GM12878 (cell line): ENCODE results near the gene VCPKMT. TPM values are rescaled to one million over a fixed set of nuclear protein-coding genes. Genes with fewer than 3 reads are reported as not detected.

Experiments
- ATAC-seq: fragments of 200-7000 bp; cut with Tn5 transposase; 3 replicates; pipeline ENCODE4 v1.9.1; 2020; ENCODE audit warnings: mild to moderate bottlenecking, moderate library complexity
- BruUV-seq: library from RNA; stranded (reverse); fragments of 400-500 nt; replicated peaks from 2 replicates; lab custom pipeline; 2021; lab: Mats Ljungman, UMichigan
- CTCF ChIA-PET: fragments of 300-600 bp; sonication (Branson Sonifier 250); formaldehyde crosslinking; extraction: SDS; loops from one replicate; lab custom pipeline; 2021; ENCODE audit warnings: inconsistent platforms; lab: Yijun Ruan, JAX
- POLR2A ChIA-PET: fragments of 350-600 bp; formaldehyde crosslinking; extraction: SDS; loops from one replicate; lab custom pipeline; 2021; ENCODE audit warnings: inconsistent platforms; lab: Charles Lee
- RAD21 ChIA-PET: fragments of 300-600 bp; sonication (Branson Sonifier 250); formaldehyde crosslinking; loops from one replicate; lab custom pipeline; 2023; ENCODE audit warnings: antibody characterized with exemption; ENCODE audit not compliant: unreplicated experiment; lab: Charles Lee
- SMC1A ChIA-PET: fragments of 300-600 bp; sonication (Branson Sonifier 250); formaldehyde crosslinking; loops from one replicate; lab custom pipeline; 2023; ENCODE audit not compliant: unreplicated experiment, uncharacterized antibody; lab: Charles Lee
- DNase-seq: peaks from one replicate; pipeline ENCODE4 v3.0.0-alpha.2; 2011; ENCODE audit warnings: low read depth, low spot score
- FAIRE-seq: peaks from 3 replicates; lab custom pipeline; 2011; peaks lifted over from hg19 to GRCh38; lab: Jason Lieb, UNC
- H2AFZ ChIP-seq: 2 replicates; pipeline ENCODE4 v1.6.0; 2011; ENCODE audit warnings: low read depth, low read length, control low read depth; ENCODE audit not compliant: control insufficient read depth
- H3K27ac ChIP-seq: 2 replicates; pipeline ENCODE4 v1.5.1; 2011; ENCODE audit warnings: control low read depth; ENCODE audit not compliant: control insufficient read depth, insufficient read depth
- H3K27me3 ChIP-seq, 2 experiments: replicated peaks in 1 of 2; 2 replicates each; pipeline versions ENCODE4 v1.6.0 to v1.6.1; 2011; ENCODE audit warnings: low read length in 1 of 2; ENCODE audit not compliant: control insufficient read depth in 2 of 2, insufficient read depth in 2 of 2
- H3K36me3 ChIP-seq, 2 experiments: 2 replicates each; pipeline ENCODE4 v1.5.1; 2011; ENCODE audit warnings: low read length in 1 of 2; ENCODE audit not compliant: control insufficient read depth in 2 of 2, insufficient read depth in 2 of 2
- H3K4me1 ChIP-seq: 2 replicates; pipeline ENCODE4 v1.6.1; 2011; ENCODE audit warnings: mild to moderate bottlenecking, low read length, moderate library complexity, mixed read lengths; ENCODE audit not compliant: control insufficient read depth, insufficient read depth
- H3K4me2 ChIP-seq: 2 replicates; pipeline ENCODE4 v1.6.0; 2011; ENCODE audit warnings: control low read depth; ENCODE audit not compliant: control insufficient read depth, insufficient read depth
- H3K4me3 ChIP-seq: fragments of 200-600 bp; sonication (generic); 2 replicates; pipeline ENCODE4 v1.5.1; 2016
- H3K79me2 ChIP-seq: 2 replicates; pipeline ENCODE4 v1.6.0; 2011; ENCODE audit warnings: low read length; ENCODE audit not compliant: control insufficient read depth, insufficient read depth
- H3K9ac ChIP-seq: 2 replicates; pipeline ENCODE4 v1.8.0; 2011; ENCODE audit warnings: low read length, control low read depth, mixed read lengths; ENCODE audit not compliant: control insufficient read depth, insufficient read depth
- H3K9me3 ChIP-seq: replicated peaks from 3 replicates; pipeline ENCODE4 v1.5.1; 2011; ENCODE audit warnings: mild to moderate bottlenecking, low read length; ENCODE audit not compliant: control insufficient read depth, insufficient read depth
- H4K20me1 ChIP-seq: 2 replicates; pipeline ENCODE4 v1.6.0; 2011; ENCODE audit not compliant: control insufficient read depth, insufficient read depth
- CBFB ChIP-seq: IDR thresholded peaks from 2 replicates; pipeline ENCODE4 v1.6.1; 2016; ENCODE audit warnings: antibody characterized with exemption, low read depth
- DPF2 ChIP-seq: fragments of 450-650 bp; IDR thresholded peaks from 2 replicates; pipeline ENCODE4 v1.6.1; 2017; ENCODE audit warnings: mild to moderate bottlenecking
- EGR1 ChIP-seq, 2 experiments: IDR thresholded peaks; 1 replicate in 1 of 2; 2 replicates in 1 of 2; pipeline ENCODE4 v1.6.1; 2011 to 2012; ENCODE audit warnings: low read depth in 2 of 2, low read length in 2 of 2, borderline replicate concordance in 1 of 2, mild to moderate bottlenecking in 1 of 2, moderate library complexity in 1 of 2
- ETV6 ChIP-seq, 2 experiments: fragments of 450-650 bp in 1 of 2; IDR thresholded peaks in 1 of 2; conservative IDR thresholded peaks in 1 of 2; 2 replicates each; pipeline ENCODE4 v1.6.1; 2014; ENCODE audit warnings: antibody characterized with exemption in 1 of 2, borderline replicate concordance in 1 of 2, low read depth in 1 of 2, mild to moderate bottlenecking in 1 of 2, moderate library complexity in 1 of 2
- MAX ChIP-seq: IDR thresholded peaks from 2 replicates; pipeline ENCODE4 v1.6.1; 2012; ENCODE audit warnings: low read depth, low read length, improper control_type of control experiment
- MEF2A ChIP-seq: IDR thresholded peaks from 2 replicates; pipeline ENCODE4 v1.6.1; 2011; ENCODE audit warnings: low read depth, mild to moderate bottlenecking, low read length, moderate library complexity; ENCODE audit not compliant: insufficient read depth
- MEF2B ChIP-seq: fragments of 450-650 bp; IDR thresholded peaks from 2 replicates; pipeline ENCODE4 v1.6.1; 2018; ENCODE audit warnings: mild to moderate bottlenecking, moderate library complexity; ENCODE audit not compliant: partially characterized antibody, poor library complexity, severe bottlenecking
- MTA3 ChIP-seq: IDR thresholded peaks from 2 replicates; pipeline ENCODE4 v1.6.1; 2012; ENCODE audit warnings: low read length, inconsistent platforms, borderline replicate concordance
- MYC ChIP-seq: IDR thresholded peaks from 2 replicates; pipeline ENCODE4 v1.6.1; 2011; ENCODE audit warnings: mild to moderate bottlenecking, low read length, moderate library complexity, inconsistent platforms; ENCODE audit not compliant: insufficient read depth, insufficient replicate concordance, insufficient read length, severe bottlenecking
- NFIC ChIP-seq: IDR thresholded peaks from 2 replicates; pipeline ENCODE4 v1.6.1; 2012; ENCODE audit warnings: low read depth, mild to moderate bottlenecking, inconsistent platforms, low read length, moderate library complexity
- NKRF ChIP-seq: fragments of 450-650 bp; conservative IDR thresholded peaks from 2 replicates; pipeline ENCODE4 v1.6.1; 2017; ENCODE audit warnings: mild to moderate bottlenecking, moderate library complexity
- STAT1 ChIP-seq: fragments of 450-650 bp; conservative IDR thresholded peaks from 2 replicates; pipeline ENCODE4 v1.6.1; 2014; ENCODE audit warnings: antibody characterized with exemption, mild to moderate bottlenecking
- SUZ12 ChIP-seq: fragments of 200-600 bp; sonication (generic); IDR thresholded peaks from one replicate; pipeline ENCODE4 v1.6.1; 2018; ENCODE audit warnings: antibody characterized with exemption, mild to moderate bottlenecking; ENCODE audit not compliant: unreplicated experiment
- TBL1XR1 ChIP-seq: IDR thresholded peaks from 2 replicates; pipeline ENCODE4 v1.6.1; 2012; ENCODE audit warnings: low read depth, low read length, improper control_type of control experiment
- WRNIP1 ChIP-seq: IDR thresholded peaks from 2 replicates; pipeline ENCODE4 v1.6.1; 2011; ENCODE audit warnings: low read depth, low read length, improper control_type of control experiment, borderline replicate concordance
- YBX1 ChIP-seq: fragments of 450-650 bp; IDR thresholded peaks from 2 replicates; pipeline ENCODE4 v1.6.1; 2016; ENCODE audit warnings: antibody characterized with exemption
- ZBTB11 ChIP-seq: fragments of 450-650 bp; formaldehyde crosslinking; IDR thresholded peaks from 2 replicates; pipeline ENCODE4 v1.5.0; 2022; ENCODE audit warnings: mild to moderate bottlenecking, missing genetic modification characterization
- WGBS: methylation state at CpG from one replicate; pipeline ENCODE4 v1.1.6; 2016; ENCODE audit warnings: low lambda C conversion rate; ENCODE audit not compliant: insufficient replicate concordance, insufficient coverage; ENCODE audit errors: missing lambda C conversion rate; 5-methylcytosine and 5-hydroxymethylcytosine counted together
- in situ Hi-C: fragments of 300-500 bp; cut with MboI; formaldehyde crosslinking; loops from 9 replicates; pipeline ENCODE4 v1.14.3; 2018; ENCODE audit warnings: mixed read lengths
- intact Hi-C: fragments of 100-400 bp; cut with micrococcal nuclease; formaldehyde crosslinking; loops from one replicate; pipeline ENCODE4 v1.14.2; 2022; ENCODE audit not compliant: unreplicated experiment
- polyA plus RNA-seq, 11 experiments: library from polyadenylated mRNA; depleted of rRNA in 4 of 11; unstranded in 6 of 11; stranded (reverse) in 5 of 11; fragments of >200 nt; fragmentation: Nextera tagmentation in 4 of 11; fragmentation: Illumina TruSeq in 1 of 11; extraction: Ambion mirVana in 4 of 11; extraction: Trizol in 1 of 11; gene quantifications; 1 replicate in 1 of 11; 2 replicates in 10 of 11; pipeline versions ENCODE4 v1.2.1 to v1.2.3, GENCODE V29; 2011 to 2016; ENCODE audit warnings: inconsistent platforms in 2 of 11, missing spikeins in 2 of 11, low read depth in 1 of 11
- total RNA-seq, 4 experiments: library from RNA; depleted of rRNA in 3 of 4; stranded (reverse); fragments of >200 nt in 3 of 4; fragmentation: Illumina TruSeq in 1 of 4; extraction: Trizol in 1 of 4; gene quantifications; 2 replicates each; pipeline versions ENCODE4 v1.2.1 to v1.2.3, GENCODE V29; 2013 to 2021

Gene VCPKMT
- total and polyA plus RNA-seq, 10 of the 15 experiments (the other 5 are each of a cell fraction or from before 2014, with no cell fraction given), result 8.5 to 18.4 (median 12.8) TPM

GRCh38 chr14:50156111-50156510 lies 39.7 kb upstream of the VCPKMT start (continued):
- no peak for TF ChIP-seq ZBTB11 (CRISPR knock-in tag)
- TF ChIP-seq TBL1XR1, result no peak
- TF ChIP-seq EGR1 (IDR thresholded peaks at IDR 0.05; ENCODE audit: borderline replicate concordance in 1 of 2, low read depth in 2 of 2, low read length in 2 of 2), result no peak

- no peaks in the 10 kb centered on the region for H3K9me3 ChIP-seq
- no peaks in the 10 kb centered on the region for H4K20me1 ChIP-seq
- in situ Hi-C loops, result no loop called here
- ChIA-PET RAD21 (no interaction called here), POLR2A (no interaction called here), CTCF (interaction anchor here (0.8 kb wide), 1 partner anchor 33 kb away, joined by 4 read pairs; no protein-coding TSS in a partner anchor), SMC1A (interaction anchor here (1.3 kb wide), 1 partner anchor 13 kb away, joined by 4 read pairs; no protein-coding TSS in a partner anchor)
- H3K4me3 ChIP-seq, result no peak overlapping the region
- no peak overlapping the region for H3K4me2 ChIP-seq
- DNase-seq, result no peak
- intact Hi-C loops, result no loop called here
- no peaks in the 10 kb centered on the region for H3K27me3 ChIP-seq
- no peak overlapping the region for H2AFZ ChIP-seq
- WGBS, result 85% methylated on average over 4 of the region's 4 CpGs
- no peak for FAIRE-seq
- H3K36me3 ChIP-seq, result peaks cover 0 to 3% of the 10 kb centered on the region in 2 experiments; a peak in 1 of 4 replicates
- H3K4me1 ChIP-seq, result no peaks in the 10 kb centered on the region
- H3K27ac ChIP-seq, result no peak overlapping the region
- H3K79me2 ChIP-seq, result no peaks in the 10 kb centered on the region
- no peak overlapping the region for H3K9ac ChIP-seq
- no TSS peak for BruUV-seq
- no peak for ATAC-seq
- no peak for TF ChIP-seq YBX1
- no peak for TF ChIP-seq NFIC
- TF ChIP-seq CBFB, result no peak
- TF ChIP-seq MAX, result no peak
- no peak for TF ChIP-seq MEF2B
- no peak for TF ChIP-seq SUZ12
- TF ChIP-seq MYC, result no peak
- no peak for TF ChIP-seq WRNIP1
- no peak for TF ChIP-seq ETV6 (conservative IDR thresholded peaks at IDR 0.05 in 1 of 2, IDR thresholded peaks at IDR 0.05 in 1 of 2; ENCODE audit: borderline replicate concordance in 1 of 2, low read depth in 1 of 2)
- TF ChIP-seq STAT1, result no peak
- TF ChIP-seq MTA3, result no peak
- no peak for TF ChIP-seq DPF2
- no peak for TF ChIP-seq NKRF
- TF ChIP-seq MEF2A, result no peak
Measured at GRCh38 chr14:50148799-50149198, 32.4 kb upstream of the VCPKMT start.
